Measurements from ENCODE around the gene INPPL1. TPM values are rescaled to one million over a fixed set of nuclear protein-coding genes. Genes with fewer than 3 reads are reported as not detected.
A peak's percentile ranks its signal among the peaks of the same experiment; 100 is the strongest.

The INPPL1 gene
- total RNA-seq, 4 donors from 2014 or later: 31.0 to 102 (median 63.1) TPM

- 83% methylated on average over 6 of the region's 6 CpGs for WGBS
Measured at GRCh38 chr11:72216638-72217037, 7.9 kb upstream of the INPPL1 start, which contains the start of gene FOLR2. TSS of gene FOLR2 (plus strand) at chr11:72216794. CDS start at chr11:72218585, 1,791 bp downstream.

GRCh38 chr11:72217841-72218240 lies 6.7 kb upstream of the INPPL1 start:
- Histone ChIP-seq H3K27me3 (no peaks in the 10 kb centered on the region), H3K4me1 (peaks cover 17% of the 10 kb centered on the region), H3K4me3 (peak overlapping the region; percentile 13), H3K27ac (peak overlapping the region; percentile 14), H3K9me3 (no peaks in the 10 kb centered on the region), H3K36me3 (no peaks in the 10 kb centered on the region)
- no peak for DNase-seq (ENCODE audit: low spot score in 2 of 2)
- TF ChIP-seq POLR2AphosphoS5 (IDR thresholded peaks at IDR 0.05): no peak
- TF ChIP-seq EP300 (IDR thresholded peaks at IDR 0.05): no peak
- no peak for TF ChIP-seq POLR2A (IDR thresholded peaks at IDR 0.05)
- no peak for TF ChIP-seq CTCF (IDR thresholded peaks at IDR 0.05)
- 33% methylated on average over 2 of the region's 2 CpGs for WGBS

More at GRCh38 chr11:72216638-72217037, 7.9 kb upstream of the INPPL1 start, which contains the start of gene FOLR2:
- Histone ChIP-seq H3K27me3 (no peaks in the 10 kb centered on the region), H3K27ac (peak within 1 kb of the TSS; percentile 14), H3K9me3 (no peaks in the 10 kb centered on the region), H3K36me3 (no peaks in the 10 kb centered on the region), H3K4me3 (peak within 1 kb of the TSS; percentile 13), H3K4me1 (peaks cover 6% of the 10 kb centered on the region)
- peak in 1 of 2 donors; percentile 40 for DNase-seq (ENCODE audit: low spot score in 2 of 2)
- TF ChIP-seq CTCF (IDR thresholded peaks at IDR 0.05) (no peak), EP300 (IDR thresholded peaks at IDR 0.05) (no peak), POLR2A (IDR thresholded peaks at IDR 0.05) (no peak), POLR2AphosphoS5 (IDR thresholded peaks at IDR 0.05) (no peak)

GRCh38 chr11:72218251-72218745 lies 6.3 kb upstream of the INPPL1 start:
- H3K9me3 ChIP-seq: no peaks in the 10 kb centered on the region
- WGBS: 92% methylated on average over 5 of the region's 5 CpGs
- H3K4me1 ChIP-seq: peaks cover 17% of the 10 kb centered on the region
- no peaks in the 10 kb centered on the region for H3K36me3 ChIP-seq
- H3K27me3 ChIP-seq: no peaks in the 10 kb centered on the region
- no peak overlapping the region for H3K4me3 ChIP-seq
- no peak overlapping the region for H3K27ac ChIP-seq
- TF ChIP-seq POLR2A (IDR thresholded peaks at IDR 0.05) (no peak), CTCF (IDR thresholded peaks at IDR 0.05) (no peak), POLR2AphosphoS5 (IDR thresholded peaks at IDR 0.05) (no peak), EP300 (IDR thresholded peaks at IDR 0.05) (no peak)
- DNase-seq (ENCODE audit: low spot score in 2 of 2): no peak

- H3K27me3 ChIP-seq: no peaks in the 10 kb centered on the region
- TF ChIP-seq POLR2AphosphoS5 (IDR thresholded peaks at IDR 0.05): no peak
- no peak for TF ChIP-seq CTCF (IDR thresholded peaks at IDR 0.05)
- TF ChIP-seq EP300 (IDR thresholded peaks at IDR 0.05): no peak
- TF ChIP-seq POLR2A (IDR thresholded peaks at IDR 0.05): no peak
- H3K9me3 ChIP-seq: no peaks in the 10 kb centered on the region
- H3K4me3 ChIP-seq: no peak overlapping the region
- H3K27ac ChIP-seq: no peak overlapping the region
- no peak for DNase-seq (ENCODE audit: low spot score in 2 of 2)
- WGBS: 85% methylated on average over 5 of the region's 10 CpGs
- peaks cover 26% of the 10 kb centered on the region for H3K4me1 ChIP-seq
- H3K36me3 ChIP-seq: no peaks in the 10 kb centered on the region
Measured at GRCh38 chr11:72220696-72221363, 3.7 kb upstream of the INPPL1 start.

GRCh38 chr11:72221386-72222075 lies 3.0 kb upstream of the INPPL1 start:
- H3K36me3 ChIP-seq: no peaks in the 10 kb centered on the region
- H3K4me3 ChIP-seq: no peak overlapping the region
- no peak for TF ChIP-seq CTCF (IDR thresholded peaks at IDR 0.05)
- TF ChIP-seq POLR2AphosphoS5 (IDR thresholded peaks at IDR 0.05): no peak
- TF ChIP-seq POLR2A (IDR thresholded peaks at IDR 0.05): no peak
- no peak for TF ChIP-seq EP300 (IDR thresholded peaks at IDR 0.05)
- H3K9me3 ChIP-seq: no peaks in the 10 kb centered on the region
- H3K27me3 ChIP-seq: no peaks in the 10 kb centered on the region
- peaks cover 33% of the 10 kb centered on the region for H3K4me1 ChIP-seq
- WGBS: 90% methylated on average over 4 of the region's 7 CpGs
- peak overlapping the region; percentile 93 for H3K27ac ChIP-seq
- no peak for DNase-seq (ENCODE audit: low spot score in 2 of 2)

Measured in suprapubic skin (tissue), 4 donors.